GM19023 (cell line): Measurements from ENCODE around the gene AMPD2.
A peak's percentile ranks its signal among the peaks of the same experiment; 100 is the strongest.

ENCODE experiments used
- ATAC-seq: cut with Tn5 transposase; IDR thresholded peaks from one replicate; pipeline ENCODE4 v1.9.1; 2021; ENCODE audit warnings: mild to moderate bottlenecking, moderate library complexity; ENCODE audit not compliant: unreplicated experiment

Gene AMPD2

GRCh38 chr1:109616391-109616790 lies 3.2 kb upstream of the AMPD2 start:
- no peak for ATAC-seq

GRCh38 chr1:109617291-109617801 lies 2.3 kb upstream of the AMPD2 start:
- ATAC-seq: no peak

- no peak for ATAC-seq
Observed at GRCh38 chr1:109618661-109619575, 719 bp upstream of the AMPD2 start.

- peak; percentile 2 for ATAC-seq
Observed at GRCh38 chr1:109620401-109620791, 759 bp downstream of the AMPD2 start.

GRCh38 chr1:109620841-109621286 lies 1.2 kb downstream of the AMPD2 start:
- ATAC-seq: peak; percentile 71

GRCh38 chr1:109621379-109622136 lies 1.9 kb downstream of the AMPD2 start:
- no peak for ATAC-seq

- ATAC-seq: no peak
Observed at GRCh38 chr1:109622137-109622892, 2.7 kb downstream of the AMPD2 start.

- no peak for ATAC-seq
Observed at GRCh38 chr1:109622895-109623294, 3.3 kb downstream of the AMPD2 start.

- ATAC-seq: no peak
Observed at GRCh38 chr1:109623601-109624161, 4.0 kb downstream of the AMPD2 start.

- ATAC-seq: no peak
Observed at GRCh38 chr1:109624201-109625010, 4.8 kb downstream of the AMPD2 start.

- ATAC-seq: no peak
Observed at GRCh38 chr1:109625176-109625575, 5.5 kb downstream of the AMPD2 start.

- no peak for ATAC-seq
Observed at GRCh38 chr1:109625601-109626560, 6.2 kb downstream of the AMPD2 start.

- no peak for ATAC-seq
Observed at GRCh38 chr1:109626682-109627408, 7.2 kb downstream of the AMPD2 start.

- ATAC-seq: no peak
Observed at GRCh38 chr1:109627692-109628399, 8.2 kb downstream of the AMPD2 start.

- ATAC-seq: no peak
Observed at GRCh38 chr1:109628540-109629321, 9.1 kb downstream of the AMPD2 start.

- no peak for ATAC-seq
Observed at GRCh38 chr1:109629372-109630030, 9.9 kb downstream of the AMPD2 start.
